Prostate gland (tissue), 2 donors: ENCODE data around the gene ESYT2. TPM values are rescaled to one million over a fixed set of nuclear protein-coding genes. Genes with fewer than 3 reads are reported as not detected.
A peak's percentile ranks its signal among the peaks of the same experiment; 100 is the strongest.

Experiments used
- DNase-seq: peaks from one replicate; pipeline ENCODE4 v3.0.0-alpha.2; 2019; ENCODE audit warnings: low spot score
- H3K27ac ChIP-seq, 2 donors: fragments of 200-600 bp; sonication (generic); 2 replicates each; pipeline ENCODE4 v1.5.1; 2017 to 2019
- H3K27me3 ChIP-seq: fragments of 200-600 bp; sonication (generic); replicated peaks from 2 replicates; pipeline ENCODE4 v1.5.1; 2019; ENCODE audit not compliant: insufficient read depth
- H3K36me3 ChIP-seq, 2 donors: fragments of 200-600 bp; sonication (generic); 1 replicate in 1 of 2; 2 replicates in 1 of 2; pipeline versions ENCODE4 v1.5.1 to v1.8.1; 2017 to 2019
- H3K4me1 ChIP-seq: fragments of 200-600 bp; sonication (generic); replicated peaks from 2 replicates; pipeline ENCODE4 v1.5.1; 2019
- H3K4me3 ChIP-seq, 2 donors: fragments of 200-600 bp; sonication (generic); 2 replicates each; pipeline ENCODE4 v1.5.1; 2017 to 2019
- H3K9me3 ChIP-seq: fragments of 200-600 bp; sonication (generic); 2 replicates; pipeline ENCODE4 v1.5.1; 2017
- CTCF ChIP-seq, 4 experiments: fragments of 200-600 bp in 2 of 4; fragments of 450-650 bp in 2 of 4; sonication (generic) in 2 of 4; IDR thresholded peaks; 1 replicate in 3 of 4; 2 replicates in 1 of 4; pipeline ENCODE4 v1.5.1; 2016 to 2019; ENCODE audit warnings: antibody characterized with exemption in 4 of 4, mild to moderate bottlenecking in 2 of 4, moderate library complexity in 2 of 4
- POLR2A ChIP-seq: fragments of 450-650 bp; IDR thresholded peaks from one replicate; pipeline ENCODE4 v1.6.1; 2016; ENCODE audit warnings: antibody characterized with exemption, mild to moderate bottlenecking
- POLR2AphosphoS5 ChIP-seq: sonication (generic); formaldehyde crosslinking; IDR thresholded peaks from one replicate; pipeline ENCODE4 v1.6.1; 2017; ENCODE audit warnings: antibody characterized with exemption
- WGBS: methylation state at CpG from one replicate; pipeline ENCODE4 v1.1.5; 2018; 5-methylcytosine and 5-hydroxymethylcytosine counted together
- intact Hi-C: fragments of 100-400 bp; cut with DNase I; formaldehyde crosslinking; loops from one replicate; pipeline ENCODE4 v1.14.2; 2022
- total RNA-seq, 2 donors: library from RNA; depleted of rRNA; stranded (reverse); fragments of >200 nt; gene quantifications; one replicate each; pipeline ENCODE4 v1.1.0, GENCODE V29; 2016

Gene ESYT2
- total RNA-seq, 2 donors from 2014 or later = 60.8 to 75.1 TPM

- 83% methylated on average over 20 of the region's 23 CpGs for WGBS
- no peak overlapping the region for H3K4me3 ChIP-seq
- H3K36me3 ChIP-seq = peaks cover 0 to 2% of the 10 kb centered on the region in 2 donors
- H3K9me3 ChIP-seq = no peaks in the 10 kb centered on the region
- intact Hi-C loops = no loop called here
- no peak for DNase-seq
- H3K27ac ChIP-seq = no peak overlapping the region
- TF ChIP-seq CTCF (IDR thresholded peaks at IDR 0.05) (no peak), POLR2A (no peak), POLR2AphosphoS5 (no peak)
- H3K27me3 ChIP-seq = no peaks in the 10 kb centered on the region
- no peaks in the 10 kb centered on the region for H3K4me1 ChIP-seq
These were observed 32.6 kb downstream of the ESYT2 start for GRCh38 chr7:158796667-158797066.

GRCh38 chr7:158795272-158795671 is 34.0 kb downstream of the ESYT2 start:
- H3K27me3 ChIP-seq = no peaks in the 10 kb centered on the region
- peaks cover 0 to 2% of the 10 kb centered on the region in 2 donors for H3K36me3 ChIP-seq
- H3K4me1 ChIP-seq = no peaks in the 10 kb centered on the region
- TF ChIP-seq POLR2AphosphoS5 (no peak), CTCF (IDR thresholded peaks at IDR 0.05) (no peak), POLR2A (no peak)
- intact Hi-C loops = no loop called here
- H3K4me3 ChIP-seq = no peak overlapping the region
- H3K9me3 ChIP-seq = no peaks in the 10 kb centered on the region
- H3K27ac ChIP-seq = no peak overlapping the region
- DNase-seq = no peak
- WGBS = 52% methylated on average over 4 of the region's 4 CpGs

GRCh38 chr7:158791107-158791506 is 38.2 kb downstream of the ESYT2 start:
- TF ChIP-seq POLR2A = no peak
- TF ChIP-seq POLR2AphosphoS5 = no peak
- TF ChIP-seq CTCF (IDR thresholded peaks at IDR 0.05) = no peak
- no peak overlapping the region for H3K27ac ChIP-seq
- DNase-seq = no peak
- H3K27me3 ChIP-seq = no peaks in the 10 kb centered on the region
- WGBS = 84% methylated on average over 10 of the region's 10 CpGs
- H3K4me3 ChIP-seq = no peak overlapping the region
- H3K9me3 ChIP-seq = no peaks in the 10 kb centered on the region
- intact Hi-C loops = no loop called here
- no peaks in the 10 kb centered on the region for H3K4me1 ChIP-seq
- peaks cover 0 to 2% of the 10 kb centered on the region in 2 donors for H3K36me3 ChIP-seq

DNA sequence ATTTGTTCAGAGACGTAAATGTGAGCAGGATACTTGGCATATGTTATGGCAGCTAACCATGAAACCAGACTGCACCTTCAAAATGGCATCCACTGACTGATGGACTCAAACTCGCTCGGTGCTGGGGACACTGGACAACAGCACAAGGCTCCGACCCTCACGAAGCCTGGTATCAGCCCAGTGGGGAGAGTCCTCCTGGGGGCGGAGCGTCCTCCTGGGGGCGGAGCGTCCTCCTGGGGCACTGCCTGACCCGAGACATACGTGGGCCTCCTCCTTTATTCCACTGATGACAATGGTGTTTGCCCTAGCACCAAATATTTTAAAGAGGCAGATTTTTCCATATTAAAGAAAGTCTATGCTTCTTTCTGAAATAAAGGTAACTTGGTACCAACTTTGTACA is 39.5 kb downstream of the ESYT2 start:
- Histone ChIP-seq H3K27me3 (no peaks in the 10 kb centered on the region), H3K4me1 (no peaks in the 10 kb centered on the region), H3K36me3 (peaks cover 0 to 2% of the 10 kb centered on the region in 2 donors), H3K9me3 (no peaks in the 10 kb centered on the region), H3K27ac (no peak overlapping the region), H3K4me3 (no peak overlapping the region)
- TF ChIP-seq POLR2AphosphoS5 (no peak), CTCF (IDR thresholded peaks at IDR 0.05) (no peak), POLR2A (no peak)
- WGBS = 86% methylated on average over 11 of the region's 11 CpGs
- no peak for DNase-seq
- intact Hi-C loops = no loop called here

- H3K27me3 ChIP-seq = no peaks in the 10 kb centered on the region
- H3K36me3 ChIP-seq = no peaks in the 10 kb centered on the region
- TF ChIP-seq POLR2AphosphoS5 = no peak
- peak overlapping the region; percentile 22 to 53 for H3K27ac ChIP-seq
- intact Hi-C loops = no loop called here
- H3K4me1 ChIP-seq = no peaks in the 10 kb centered on the region
- 86% methylated on average over 6 of the region's 6 CpGs for WGBS
- no peak overlapping the region for H3K4me3 ChIP-seq
- no peak for DNase-seq
- no peaks in the 10 kb centered on the region for H3K9me3 ChIP-seq
These were observed 42.4 kb downstream of the ESYT2 start for GRCh38 chr7:158786898-158787297.
